COLO668 (cell line): ENCODE results near the gene PAX2.

ENCODE experiments used
- DNase-seq: peaks from one replicate; lab custom pipeline; 2025; ENCODE audit not compliant: unreplicated experiment; lab: John Stamatoyannopoulos, UW

The PAX2 gene

DNA sequence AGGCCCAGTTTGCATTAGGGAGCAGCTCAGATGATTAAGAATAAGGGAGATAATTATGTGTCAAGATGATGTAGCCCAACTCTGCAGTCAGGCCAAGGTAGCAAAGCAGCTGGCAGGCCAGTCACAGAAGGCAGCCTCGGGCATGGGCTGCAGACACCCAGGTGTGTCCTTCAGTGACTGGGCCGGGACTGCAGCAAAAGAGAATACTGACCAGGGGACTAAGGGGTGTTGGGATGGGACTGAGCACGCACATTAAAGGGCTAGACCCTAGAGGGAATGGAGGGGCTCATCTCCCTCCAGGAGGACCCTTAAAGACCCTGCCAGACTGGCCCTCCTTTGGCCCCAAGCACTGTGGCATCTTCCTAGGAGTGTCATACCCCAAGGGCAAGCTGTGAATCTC lies 38.7 kb downstream of the PAX2 start:
- DNase-seq = no peak

DNA sequence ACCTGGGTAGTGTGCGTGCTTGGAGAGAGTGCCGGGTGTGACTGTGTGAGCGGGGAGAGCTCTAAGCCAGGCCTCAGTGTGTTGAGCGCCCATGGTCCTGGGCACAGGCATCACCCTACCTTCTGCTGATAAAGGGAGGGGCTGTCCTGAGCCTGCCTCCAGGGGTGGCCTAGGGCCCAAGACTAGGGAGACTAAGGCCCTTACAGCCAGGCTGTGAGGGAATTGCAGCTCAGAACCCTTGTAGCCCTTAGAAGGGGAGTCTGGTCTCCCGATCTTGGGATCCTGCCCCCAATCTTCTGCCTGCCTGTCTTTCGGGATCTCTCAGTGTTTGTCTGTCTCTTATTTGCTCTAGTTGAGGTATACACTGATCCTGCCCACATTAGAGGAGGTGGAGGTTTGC lies 41.2 kb downstream of the PAX2 start:
- DNase-seq = no peak

DNA sequence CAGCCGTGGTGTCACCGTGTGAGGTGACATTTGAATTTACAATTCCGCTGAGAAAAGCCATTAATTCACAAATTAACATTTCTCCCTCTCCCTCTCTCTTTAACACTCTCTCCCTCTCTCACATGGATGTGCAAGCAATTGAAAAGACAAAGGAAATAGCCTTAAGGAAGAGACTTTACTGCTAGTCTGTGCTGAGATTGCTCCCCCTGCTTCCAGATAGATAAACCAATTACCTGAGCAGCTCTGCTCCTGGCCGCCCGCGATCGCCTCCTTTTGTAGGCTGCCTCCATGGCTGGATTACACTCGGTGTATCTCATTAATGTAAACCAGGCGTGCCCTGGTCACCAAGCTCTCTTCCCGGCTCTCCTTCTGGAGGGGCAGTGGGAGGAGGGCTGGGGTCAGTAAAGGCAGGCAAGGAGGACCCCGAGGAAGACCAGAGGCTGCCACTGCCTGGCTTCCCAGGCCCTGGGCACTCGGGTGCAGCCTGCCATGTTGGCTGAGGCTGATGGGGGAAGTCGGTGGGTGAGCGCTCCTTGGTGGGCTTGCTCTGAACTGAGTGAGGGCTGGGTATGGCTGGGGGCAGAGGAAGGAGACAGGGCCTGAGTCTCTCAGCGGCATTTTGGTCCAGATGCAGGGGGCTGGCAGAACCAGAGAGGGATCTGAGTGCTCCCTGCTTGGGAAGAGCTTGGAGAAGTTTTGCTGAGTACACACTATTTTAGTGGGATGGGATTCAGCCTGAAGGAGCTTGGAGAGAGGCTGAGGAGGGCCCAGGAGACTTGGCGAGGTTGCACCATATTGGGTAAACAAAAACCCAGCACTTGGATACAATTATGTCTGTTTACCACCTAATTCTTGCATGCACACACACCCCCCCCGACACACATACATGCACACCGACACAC lies 42.9 kb downstream of the PAX2 start:
- DNase-seq = no peak

DNA sequence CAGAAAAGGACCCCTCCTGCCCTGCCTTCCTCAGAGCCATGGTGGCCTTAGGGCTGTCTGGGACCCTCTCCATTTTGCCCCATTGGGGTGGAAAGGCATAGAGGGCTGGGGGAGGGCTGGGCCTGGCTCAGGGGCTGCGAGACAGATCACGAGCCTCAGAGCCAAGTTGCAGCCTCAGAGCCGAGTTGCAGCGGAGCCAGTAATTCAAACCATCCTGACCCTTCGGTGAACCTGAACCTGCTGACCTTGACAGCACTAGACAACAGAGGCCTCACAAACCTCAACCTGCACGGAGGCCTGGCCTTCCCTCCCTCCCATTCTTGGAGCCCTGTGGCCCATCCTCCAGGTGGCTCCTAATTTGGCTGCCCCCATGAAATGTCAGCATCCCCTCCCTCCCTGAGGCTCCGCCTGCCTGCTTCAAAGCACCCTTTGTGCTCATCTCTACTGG lies 45.4 kb downstream of the PAX2 start:
- DNase-seq = no peak

DNA sequence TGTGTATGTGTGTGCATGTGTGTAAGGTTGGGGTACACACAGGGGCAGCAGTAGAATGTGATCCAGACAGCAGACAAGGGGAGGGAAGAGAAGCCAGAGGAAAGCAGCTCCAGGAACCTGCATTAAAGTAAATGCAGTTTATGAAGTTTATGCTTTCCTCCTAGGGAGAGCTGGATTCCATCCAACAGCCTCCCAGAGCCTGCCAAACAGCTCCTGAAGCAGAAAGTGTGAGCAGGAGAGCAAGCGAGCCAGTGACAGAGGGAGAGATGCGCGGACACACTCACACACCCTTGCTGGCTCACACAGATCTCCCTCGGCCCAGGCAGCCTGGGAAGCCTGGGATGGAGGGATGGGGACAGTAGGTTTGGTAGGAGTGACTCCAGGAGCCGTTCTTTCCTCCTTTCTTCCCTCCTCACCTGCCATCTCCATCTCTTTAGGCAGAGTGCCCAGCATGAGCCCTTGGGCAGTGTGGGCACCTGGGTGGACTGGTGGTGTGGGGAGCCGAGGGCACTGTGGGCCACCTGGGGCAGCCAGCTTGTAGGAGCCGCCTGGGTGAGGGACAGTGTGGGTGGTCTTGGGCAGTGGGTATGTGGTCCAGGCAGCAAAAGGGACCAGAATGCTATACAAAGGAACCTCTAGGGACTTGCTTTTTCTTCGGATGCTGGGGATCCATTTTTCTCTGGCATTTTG lies 46.1 kb downstream of the PAX2 start:
- DNase-seq = no peak

DNA sequence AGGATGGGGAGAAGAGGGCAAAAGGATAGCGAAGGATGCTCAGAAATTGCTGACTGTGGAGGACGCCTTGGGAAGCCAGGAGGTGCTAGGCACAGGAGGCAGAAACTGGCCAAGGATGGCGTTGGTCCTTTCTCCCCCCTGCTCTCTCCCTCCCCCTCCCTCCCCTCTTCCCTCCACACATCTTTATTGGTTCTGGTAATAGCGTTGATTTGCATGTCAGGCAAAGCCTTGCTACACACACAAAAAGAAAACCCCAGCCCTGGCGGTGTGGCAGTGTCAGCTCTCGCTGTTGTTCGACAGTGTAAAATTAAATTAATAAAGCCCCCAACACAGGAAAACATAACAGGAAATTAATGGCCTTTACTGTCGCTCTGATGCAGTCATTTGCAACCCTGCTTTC lies 47.2 kb downstream of the PAX2 start:
- no peak for DNase-seq

DNA sequence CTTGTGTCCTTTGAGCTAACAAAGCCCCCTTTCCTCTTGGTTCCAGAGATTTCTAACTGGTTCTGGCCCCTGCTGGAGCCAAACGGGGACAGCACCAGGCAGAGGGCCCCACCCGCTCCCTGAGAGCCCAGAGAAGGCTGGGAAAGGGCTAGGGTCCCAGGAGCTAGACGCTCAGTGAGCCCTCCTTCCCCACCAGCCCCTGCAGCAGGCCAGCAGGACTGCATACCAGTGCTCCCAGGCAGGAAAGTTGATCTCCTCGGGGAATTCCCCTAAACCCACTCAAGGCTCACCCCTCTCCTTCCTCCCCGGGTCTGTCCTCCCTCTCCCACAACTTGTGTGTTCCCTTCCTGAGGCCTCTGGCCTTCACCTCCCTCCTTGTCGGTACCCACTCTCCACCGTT lies 47.7 kb downstream of the PAX2 start:
- no peak for DNase-seq

DNA sequence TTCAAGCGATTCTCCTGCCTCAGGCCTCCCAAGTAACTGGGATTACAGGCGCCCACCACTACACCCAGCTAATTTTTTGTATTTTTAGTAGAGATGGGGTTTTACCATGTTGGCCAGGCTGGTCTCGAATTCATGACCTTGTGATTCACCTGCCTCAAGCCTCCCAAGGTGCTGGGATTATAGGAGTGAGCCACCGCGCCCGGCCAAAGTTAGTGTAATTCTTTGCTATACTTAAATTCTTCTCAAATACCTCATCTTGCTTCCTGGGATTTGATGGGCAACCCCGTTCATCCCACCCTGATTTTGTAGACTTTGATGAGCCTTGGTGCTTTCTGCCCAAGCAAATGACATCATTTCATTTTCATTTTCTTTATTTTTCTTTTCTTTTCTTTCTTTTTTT lies 54.5 kb downstream of the PAX2 start:
- DNase-seq = no peak

DNA sequence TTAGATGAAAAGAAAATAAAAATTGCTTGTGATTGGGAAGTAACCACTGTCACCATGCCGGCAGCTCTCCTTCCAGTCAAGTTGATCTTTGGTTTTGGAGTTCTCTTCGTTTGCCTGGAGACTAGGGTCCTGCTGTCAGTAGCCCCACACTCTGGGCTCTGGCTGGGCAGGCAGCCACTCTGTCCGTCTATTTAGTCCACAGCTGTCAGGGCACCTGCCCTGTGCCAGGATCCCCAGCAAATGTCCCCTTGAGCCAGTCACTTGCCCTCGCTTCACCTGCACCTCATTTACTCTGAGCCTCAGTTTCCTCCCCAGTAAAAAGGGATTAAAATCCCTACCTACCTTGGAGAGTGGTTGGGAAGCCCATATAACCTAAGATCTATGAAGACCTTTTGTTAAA lies 55.5 kb downstream of the PAX2 start:
- DNase-seq = no peak

DNA sequence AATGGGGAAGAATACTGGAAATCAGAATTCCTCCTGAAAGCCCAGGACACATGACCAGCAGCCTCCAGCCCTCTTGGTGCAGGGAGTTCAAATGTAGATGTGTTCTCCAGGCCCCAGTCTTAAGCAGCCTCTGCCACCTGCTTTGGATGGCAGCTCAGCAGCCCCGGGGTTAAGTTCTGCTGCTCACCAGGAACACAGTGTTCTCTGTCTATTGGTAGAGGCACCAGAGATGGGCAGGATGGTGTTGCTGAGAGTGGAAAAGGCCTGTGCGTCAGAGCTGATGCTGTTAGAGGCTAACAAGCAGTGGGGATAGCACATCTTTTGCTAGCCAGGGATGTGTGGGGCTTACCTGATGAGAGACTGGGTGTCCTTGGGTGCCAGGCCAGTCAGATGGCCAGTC lies 56.8 kb downstream of the PAX2 start:
- DNase-seq = no peak

DNA sequence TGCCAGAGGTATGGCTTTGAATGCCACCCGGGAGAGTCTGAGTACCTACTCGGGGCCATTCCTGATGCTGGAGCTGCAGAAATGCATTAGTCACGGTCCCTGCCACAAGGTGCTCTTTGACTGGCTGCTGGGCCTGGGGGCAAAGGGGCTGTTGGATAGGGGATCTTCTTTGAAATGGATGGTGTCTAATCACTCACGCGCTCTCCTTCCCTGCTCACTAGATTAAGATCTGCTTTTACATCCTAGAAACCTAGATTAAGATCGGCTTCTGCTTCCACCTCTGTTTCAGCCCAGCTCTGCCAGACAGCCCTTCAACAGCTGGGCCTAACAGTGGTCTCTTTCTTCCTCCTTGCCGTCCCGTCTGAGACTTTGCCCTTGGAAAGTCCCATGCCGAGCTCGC lies 57.2 kb downstream of the PAX2 start:
- DNase-seq = no peak

DNA sequence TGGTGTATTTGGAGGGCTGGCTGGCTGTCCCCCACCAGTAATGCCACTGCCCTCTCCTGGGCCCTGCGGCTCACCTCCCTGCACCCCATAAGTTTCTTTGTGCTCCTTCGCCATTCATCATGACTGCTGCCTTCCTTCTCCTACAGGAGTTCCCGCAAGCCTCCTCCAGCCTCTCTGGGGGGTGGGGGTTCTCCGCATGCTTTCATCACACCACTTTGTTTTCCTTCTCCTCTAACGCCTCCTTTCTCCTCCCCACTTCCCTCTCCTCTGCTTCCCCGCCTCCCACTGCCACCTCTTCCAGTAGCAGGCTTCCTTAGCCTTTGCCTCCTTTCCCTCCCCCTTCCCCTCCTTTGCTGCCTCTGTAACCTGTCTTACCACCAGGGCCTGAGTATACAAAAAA lies 58.1 kb downstream of the PAX2 start:
- DNase-seq = no peak

DNA sequence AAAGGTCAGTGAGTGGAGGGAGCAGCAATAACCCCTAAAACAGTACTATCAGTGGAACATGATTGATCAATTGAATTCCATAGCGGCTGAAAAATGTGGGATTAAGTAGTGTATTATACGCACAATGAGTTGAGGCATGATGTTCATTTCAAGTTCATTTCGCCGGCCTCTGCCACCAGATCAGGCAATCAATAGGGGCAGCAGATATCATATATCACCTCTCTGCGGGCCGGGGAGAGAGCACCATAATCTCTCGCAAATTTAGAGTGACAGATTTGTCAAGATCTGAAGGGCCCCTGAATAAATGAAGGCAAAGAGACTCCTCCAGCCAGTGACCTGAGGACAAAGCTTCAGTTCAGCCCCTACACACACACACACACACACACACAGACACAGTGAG lies 58.5 kb downstream of the PAX2 start:
- DNase-seq = no peak

DNA sequence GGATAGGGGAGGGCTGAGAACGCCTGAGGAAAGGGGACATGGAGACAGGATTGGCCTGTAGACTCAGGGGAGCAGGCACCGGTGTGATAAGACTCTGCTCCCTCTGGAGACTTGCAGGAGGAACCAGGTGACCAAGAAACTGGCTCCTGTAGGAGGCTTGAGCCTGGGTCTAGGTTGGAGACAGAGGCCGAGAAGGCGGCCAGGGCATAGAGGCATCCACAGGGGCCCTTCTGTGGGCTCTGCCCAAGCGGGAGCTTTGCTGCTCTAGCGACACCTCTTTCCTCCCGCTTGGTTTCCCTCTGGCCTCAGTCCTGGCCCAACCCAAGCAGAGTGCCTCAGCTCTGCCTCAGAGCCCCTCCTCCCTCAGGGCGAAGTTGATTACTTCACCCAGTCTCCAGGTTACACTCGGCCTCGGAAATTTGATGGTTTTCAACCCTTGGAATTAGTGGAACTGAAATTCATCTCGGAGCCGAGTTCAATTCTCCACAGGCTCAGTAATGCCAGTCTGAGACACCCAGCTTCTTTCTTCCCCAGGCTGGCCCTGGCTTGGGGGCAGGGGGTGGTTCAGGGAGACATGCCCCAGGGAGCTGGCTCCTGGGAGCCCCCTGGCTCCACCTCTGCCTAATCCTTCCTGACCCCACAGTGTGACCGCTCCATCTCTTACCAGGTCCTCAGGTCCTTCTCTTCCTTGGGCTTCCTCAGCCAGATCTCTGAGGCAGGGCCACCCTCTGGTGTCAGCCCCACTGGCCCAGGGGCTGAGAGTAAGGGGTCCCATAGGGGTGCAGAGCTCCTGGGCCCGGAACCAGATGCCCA lies 60.4 kb downstream of the PAX2 start:
- no peak for DNase-seq

DNA sequence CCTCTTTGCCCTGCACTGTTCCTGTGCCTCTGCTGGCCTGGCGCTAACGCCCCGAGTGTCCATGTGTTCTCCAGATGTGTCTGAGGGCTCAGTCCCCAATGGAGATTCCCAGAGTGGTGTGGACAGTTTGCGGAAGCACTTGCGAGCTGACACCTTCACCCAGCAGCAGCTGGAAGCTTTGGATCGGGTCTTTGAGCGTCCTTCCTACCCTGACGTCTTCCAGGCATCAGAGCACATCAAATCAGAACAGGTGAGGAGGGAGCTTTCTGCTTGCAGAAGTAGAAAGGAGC lies 60.9 kb downstream of the PAX2 start:
- no peak for DNase-seq

DNA sequence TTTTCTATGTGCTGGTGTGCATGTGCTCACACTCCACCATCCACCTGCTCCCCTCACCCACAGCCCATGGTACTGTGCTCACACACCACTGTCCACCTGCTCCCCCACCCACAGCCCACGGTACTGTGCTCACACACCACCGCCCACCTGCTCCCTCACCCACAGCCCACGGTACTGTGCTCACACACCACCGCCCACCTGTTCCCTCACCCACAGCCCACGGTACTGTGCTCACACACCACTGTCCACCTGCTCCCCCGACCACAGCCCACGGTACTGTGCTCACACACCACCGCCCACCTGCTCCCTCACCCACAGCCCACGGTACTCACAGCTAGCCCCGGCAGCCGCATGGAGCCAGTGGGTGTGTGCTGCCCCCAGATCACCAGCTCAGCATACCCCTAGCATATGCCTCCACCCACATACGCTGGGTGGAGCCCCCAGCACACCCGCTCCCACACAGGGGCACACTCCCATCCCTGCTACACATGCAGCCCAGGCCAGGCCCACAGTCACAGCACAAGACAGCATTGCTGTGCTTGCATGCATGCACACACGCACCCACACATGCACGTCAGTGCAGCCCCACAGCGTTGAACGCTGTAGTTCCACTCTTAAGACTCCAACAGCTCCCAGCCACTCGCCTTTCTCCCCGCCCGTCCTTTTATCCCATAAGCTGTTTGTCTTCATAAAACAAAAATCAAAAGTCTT lies 62.0 kb downstream of the PAX2 start:
- no peak for DNase-seq

DNA sequence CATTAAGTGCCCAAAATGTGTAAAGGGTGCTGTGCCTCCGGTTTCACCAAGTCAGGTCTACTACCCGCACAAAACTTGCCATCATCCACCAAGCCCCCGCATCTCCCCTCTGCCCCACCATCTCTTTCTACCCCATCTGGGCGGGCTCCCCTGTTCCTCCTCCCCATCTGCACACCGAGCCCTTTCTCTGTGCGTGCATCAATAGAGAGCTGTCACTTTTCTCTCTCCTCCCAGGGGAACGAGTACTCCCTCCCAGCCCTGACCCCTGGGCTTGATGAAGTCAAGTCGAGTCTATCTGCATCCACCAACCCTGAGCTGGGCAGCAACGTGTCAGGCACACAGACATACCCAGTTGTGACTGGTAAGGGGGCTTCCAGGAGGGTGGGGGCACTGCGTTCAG lies 63.5 kb downstream of the PAX2 start:
- DNase-seq = no peak

DNA sequence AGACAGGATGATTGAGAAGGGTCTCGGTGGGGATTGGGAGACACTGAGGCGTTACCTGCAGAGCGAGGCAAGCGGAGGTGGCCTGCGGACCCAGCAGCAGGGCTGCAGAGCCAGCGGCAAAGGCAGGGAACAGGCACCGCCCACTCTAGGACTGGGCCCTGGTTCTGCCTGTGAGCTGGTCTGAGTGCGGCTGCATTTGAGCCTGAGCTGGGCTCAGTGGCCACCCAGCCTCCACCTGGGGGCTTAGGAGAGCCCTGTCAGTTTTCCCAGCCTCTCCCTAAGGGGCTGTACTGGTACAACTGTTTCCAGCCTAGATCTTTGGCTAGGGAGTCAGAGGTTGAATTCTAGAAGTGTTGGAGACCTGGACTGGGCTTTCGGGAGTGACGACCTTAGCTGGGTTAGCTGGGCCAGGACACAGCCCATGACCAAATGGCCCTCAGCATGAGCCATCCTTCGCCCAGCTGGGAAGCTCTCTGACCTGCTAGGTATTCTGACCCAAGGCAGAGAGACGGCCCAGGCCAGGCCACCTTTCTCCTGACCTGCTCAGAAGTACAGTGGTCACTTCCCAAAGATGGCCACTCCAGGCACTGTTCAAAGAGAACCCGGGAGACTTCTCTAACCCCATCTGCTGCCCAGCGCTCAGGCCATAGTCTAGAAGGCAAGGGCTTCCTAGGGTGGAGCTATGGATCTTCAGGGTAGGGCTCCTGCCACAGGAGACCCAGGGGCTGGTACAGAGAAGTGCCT lies 64.9 kb downstream of the PAX2 start:
- no peak for DNase-seq

DNA sequence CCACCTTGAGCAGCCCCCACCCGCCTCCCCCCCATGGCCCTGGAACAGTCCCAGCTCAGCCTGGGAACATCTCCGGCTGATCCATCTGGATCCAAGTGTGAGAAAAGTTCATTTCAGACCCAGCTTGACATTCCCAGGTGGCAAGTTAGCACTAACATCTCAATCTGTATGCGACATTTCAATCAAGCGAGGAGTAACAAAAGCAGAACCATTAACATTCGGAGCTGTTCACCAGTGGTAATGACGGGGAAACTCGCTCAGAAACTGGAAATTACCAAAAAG lies 65.4 kb downstream of the PAX2 start:
- no peak for DNase-seq

DNA sequence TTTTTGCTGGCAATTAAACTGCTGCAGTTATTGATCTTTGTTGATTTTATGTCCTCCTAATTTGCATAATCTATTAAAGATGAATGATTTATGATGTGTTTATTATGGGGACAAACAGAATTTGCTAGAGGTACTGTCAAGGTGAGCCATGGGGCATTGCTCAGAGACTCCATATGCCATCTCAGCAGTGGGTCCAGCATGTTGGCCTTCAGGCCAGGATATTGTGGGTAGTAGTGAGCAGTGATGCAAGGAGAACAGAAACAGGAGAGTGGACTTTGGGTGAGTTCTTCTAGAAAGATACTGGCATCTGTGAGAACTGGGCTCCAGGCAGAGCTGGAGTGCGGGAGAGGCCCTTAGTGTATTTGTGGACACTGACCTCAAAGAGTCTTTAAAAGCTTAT lies 65.9 kb downstream of the PAX2 start:
- DNase-seq = no peak
